Immature natural killer cell (primary cell): ENCODE data around the gene ZNF138. TPM values are rescaled to one million over a fixed set of nuclear protein-coding genes. Genes with fewer than 3 reads are reported as not detected.

Experiments
- DNase-seq, 3 donors: peaks; one replicate each; pipeline ENCODE4 v3.0.0; 2022; ENCODE audit warnings: mixed read lengths in 1 of 3
- H3K27ac Mint-ChIP-seq, 6 donors: one replicate each; pipeline ENCODE4 v1.8.0; 2020; ENCODE audit warnings: mixed read lengths in 6 of 6, mild to moderate bottlenecking in 5 of 6, inconsistent platforms in 4 of 6, moderate library complexity in 3 of 6
- H3K27me3 Mint-ChIP-seq, 3 donors: one replicate each; pipeline ENCODE4 v1.8.0; 2020 to 2021; ENCODE audit warnings: low read depth in 3 of 3, mild to moderate bottlenecking in 3 of 3, mixed read lengths in 3 of 3, moderate library complexity in 3 of 3, inconsistent platforms in 1 of 3
- H3K36me3 Mint-ChIP-seq, 3 donors: one replicate each; pipeline ENCODE4 v1.8.0; 2020; ENCODE audit warnings: mixed read lengths in 3 of 3, inconsistent platforms in 2 of 3, mild to moderate bottlenecking in 2 of 3
- H3K4me1 Mint-ChIP-seq, 2 donors: one replicate each; pipeline ENCODE4 v1.8.0; 2020; ENCODE audit warnings: inconsistent platforms in 2 of 2, mild to moderate bottlenecking in 2 of 2, mixed read lengths in 2 of 2, moderate library complexity in 1 of 2
- H3K4me3 Mint-ChIP-seq, 5 donors: one replicate each; pipeline ENCODE4 v1.8.0; 2020; ENCODE audit warnings: mild to moderate bottlenecking in 5 of 5, mixed read lengths in 5 of 5, inconsistent platforms in 3 of 5, moderate library complexity in 3 of 5
- H3K9me3 Mint-ChIP-seq, 6 donors: one replicate each; pipeline ENCODE4 v1.8.0; 2020; ENCODE audit warnings: mild to moderate bottlenecking in 6 of 6, mixed read lengths in 6 of 6, inconsistent platforms in 4 of 6, moderate library complexity in 3 of 6
- polyA plus RNA-seq, 3 donors: library from polyadenylated mRNA; unstranded; fragments of 300-500 nt; fragmentation: Illumina TruSeq; gene quantifications; one replicate each; pipeline ENCODE4 v1.2.3, GENCODE V29; 2021

Gene ZNF138
- polyA plus RNA-seq, 3 donors from 2014 or later: 3.7 to 8.2 (median 6.3) TPM

GRCh38 chr7:64880322-64881297, 86.4 kb downstream of the ZNF138 start:
- Mint-ChIP-seq H3K4me3 (no peak overlapping the region), H3K9me3 (peaks cover 0 to 9% (median 0%) of the 10 kb centered on the region in 6 donors), H3K27ac (no peak overlapping the region), H3K27me3 (peaks cover 2 to 17% (median 9%) of the 10 kb centered on the region in 3 donors), H3K4me1 (peaks cover 11 to 16% of the 10 kb centered on the region in 2 donors), H3K36me3 (peaks cover 0 to 6% (median 0%) of the 10 kb centered on the region in 3 donors)
- DNase-seq: no peak

- H3K9me3 Mint-ChIP-seq: peaks cover 0 to 8% (median 0%) of the 10 kb centered on the region in 6 donors
- H3K36me3 Mint-ChIP-seq: peaks cover 0 to 6% (median 0%) of the 10 kb centered on the region in 3 donors
- peaks cover 5 to 21% (median 12%) of the 10 kb centered on the region in 3 donors for H3K27me3 Mint-ChIP-seq
- no peak for DNase-seq
- peak overlapping the region in 1 of 5 donors; percentile 7 for H3K4me3 Mint-ChIP-seq
- peaks cover 11 to 16% of the 10 kb centered on the region in 2 donors for H3K4me1 Mint-ChIP-seq
- no peak overlapping the region for H3K27ac Mint-ChIP-seq
Measured at GRCh38 chr7:64881461-64882287, 87.4 kb downstream of the ZNF138 start.

- Mint-ChIP-seq H3K27me3 (peaks cover 5 to 21% (median 14%) of the 10 kb centered on the region in 3 donors), H3K36me3 (peaks cover 0 to 6% (median 0%) of the 10 kb centered on the region in 3 donors), H3K27ac (no peak overlapping the region), H3K9me3 (peaks cover 0 to 8% (median 0%) of the 10 kb centered on the region in 6 donors), H3K4me3 (peak overlapping the region; percentile 33 to 60 (median 56)), H3K4me1 (peaks cover 6 to 11% of the 10 kb centered on the region in 2 donors)
- DNase-seq: no peak
Measured at GRCh38 chr7:64882341-64883112, 88.3 kb downstream of the ZNF138 start.

Other genes with a start within 250 kb of the ZNF138 start
- 1 to 10 TPM; 1.6 to 5.3 (median 2.6) TPM for gene ZNF680, start 231.4 kb upstream of the ZNF138 start, polyA plus RNA-seq
- 1 to 10 TPM; 2.8 to 5.6 (median 3.5) TPM for gene ZNF107, start 128.3 kb upstream of the ZNF138 start, polyA plus RNA-seq
- 1 to 10 TPM; 1.8 to 3.2 (median 2.1) TPM for gene ZNF273, start 108.8 kb downstream of the ZNF138 start, polyA plus RNA-seq
- gene ZNF117, start 196.6 kb downstream of the ZNF138 start, polyA plus RNA-seq: under 1 TPM; 0.27 to 0.81 (median 0.70) TPM
- 10 to 100 TPM in 1 of 3 donors, 1 to 10 TPM in 2; 6.2 to 16.3 (median 7.3) TPM for gene ERV3-1, start 212.3 kb downstream of the ZNF138 start, polyA plus RNA-seq